Stimulated activated CD4-positive, alpha-beta T cell treated with anti-CD3 and anti-CD28 coated beads, Interleukin-4, amount 100 ng/mL, for 1 hour (primary cell): ENCODE measurements around the gene KPNA6.

Experiments
- DNase-seq: peaks from one replicate; pipeline ENCODE4 v3.0.0-alpha.2; 2020

KPNA6 gene

GRCh38 chr1:32221581-32221979, 113.7 kb downstream of the KPNA6 start:
- no peak for DNase-seq

GRCh38 chr1:32221980-32222755, 114.3 kb downstream of the KPNA6 start, which contains the start of the genes EIF3I and TMEM234:
EIF3I (plus strand) TSS chr1:32222407; CDS start chr1:32222442, 35 bp downstream.
TMEM234 (minus strand) TSS chr1:32222353; CDS start chr1:32222322, 31 bp downstream.
- peak; percentile 88 for DNase-seq

- no peak for DNase-seq
Measured at GRCh38 chr1:32223683-32224082, 115.8 kb downstream of the KPNA6 start.

GRCh38 chr1:32224285-32224684, 116.4 kb downstream of the KPNA6 start:
- no peak for DNase-seq
